CD1c-positive myeloid dendritic cell (primary cell): ENCODE data around the gene GPR22.

ENCODE experiments used
- DNase-seq: peaks from one replicate; pipeline ENCODE4 v3.0.0-alpha.2; 2016; ENCODE audit errors: extremely low spot score

GPR22 gene, protein sequence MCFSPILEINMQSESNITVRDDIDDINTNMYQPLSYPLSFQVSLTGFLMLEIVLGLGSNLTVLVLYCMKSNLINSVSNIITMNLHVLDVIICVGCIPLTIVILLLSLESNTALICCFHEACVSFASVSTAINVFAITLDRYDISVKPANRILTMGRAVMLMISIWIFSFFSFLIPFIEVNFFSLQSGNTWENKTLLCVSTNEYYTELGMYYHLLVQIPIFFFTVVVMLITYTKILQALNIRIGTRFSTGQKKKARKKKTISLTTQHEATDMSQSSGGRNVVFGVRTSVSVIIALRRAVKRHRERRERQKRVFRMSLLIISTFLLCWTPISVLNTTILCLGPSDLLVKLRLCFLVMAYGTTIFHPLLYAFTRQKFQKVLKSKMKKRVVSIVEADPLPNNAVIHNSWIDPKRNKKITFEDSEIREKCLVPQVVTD

GRCh38 chr7:107469929-107470328, at the start of gene GPR22:
Gene GPR22, plus strand, starts transcription at chr7:107470057. Its CDS starts 4,004 bp downstream, at chr7:107474061.
- DNase-seq: no peak

DNA sequence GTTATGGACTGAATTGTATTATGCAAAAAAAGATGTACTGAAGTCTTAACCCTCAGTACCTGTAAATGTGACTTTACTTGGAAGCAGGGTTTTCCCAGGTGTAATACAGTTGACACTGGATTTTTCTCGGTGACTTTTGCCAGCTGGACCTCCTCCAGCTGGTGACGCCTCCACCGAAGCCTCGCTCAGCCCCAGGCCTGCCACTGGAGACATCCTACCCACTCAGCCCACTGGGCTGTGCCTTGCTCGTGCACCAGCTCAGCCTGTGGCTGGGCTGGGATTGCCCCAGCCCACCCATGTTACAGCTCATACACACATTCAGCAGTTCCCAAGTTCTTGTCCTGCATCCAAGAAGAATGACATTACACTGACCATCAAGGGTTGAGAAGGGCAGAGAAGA, 42.4 kb upstream of the GPR22 start:
- no peak for DNase-seq

GRCh38 chr7:107428642-107429041, 41.2 kb upstream of the GPR22 start:
- DNase-seq: no peak

DNA sequence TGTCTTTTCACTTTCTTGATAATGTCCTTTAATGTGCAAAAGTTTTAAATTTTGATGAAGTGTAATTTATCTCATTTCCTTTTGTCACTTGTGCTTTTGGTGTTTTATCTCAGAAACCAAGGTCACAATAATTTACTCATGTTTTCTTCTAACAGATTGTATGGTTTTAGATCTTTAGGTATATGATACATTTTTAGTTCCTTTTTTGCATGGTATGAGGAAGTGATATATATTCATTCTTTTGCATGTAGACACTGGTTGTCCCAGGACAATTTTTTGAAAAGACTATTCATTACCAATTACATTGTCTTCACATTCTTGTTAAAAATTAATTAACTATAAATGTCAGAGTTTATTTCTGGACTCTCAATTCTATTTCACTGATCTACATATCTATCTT, 39.8 kb upstream of the GPR22 start:
- no peak for DNase-seq

DNA sequence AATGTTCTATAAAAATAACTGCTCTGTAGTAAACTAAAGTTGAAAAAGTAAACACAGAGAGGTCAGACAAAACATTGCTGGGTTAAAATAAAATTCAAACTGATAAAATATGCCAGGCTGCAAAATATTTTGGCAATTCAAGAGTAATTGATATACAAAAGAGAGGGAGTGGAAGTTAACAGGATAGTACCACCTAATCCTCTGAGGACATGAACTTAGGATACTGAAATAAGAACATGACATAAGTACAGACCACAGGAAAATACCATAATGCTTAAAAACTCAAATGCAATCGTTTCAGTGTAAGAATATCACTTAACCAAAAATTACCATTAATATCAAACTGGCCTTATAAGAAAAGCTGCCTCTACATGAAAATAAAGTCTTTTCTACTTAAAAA, 37.6 kb upstream of the GPR22 start:
- DNase-seq: no peak

DNA sequence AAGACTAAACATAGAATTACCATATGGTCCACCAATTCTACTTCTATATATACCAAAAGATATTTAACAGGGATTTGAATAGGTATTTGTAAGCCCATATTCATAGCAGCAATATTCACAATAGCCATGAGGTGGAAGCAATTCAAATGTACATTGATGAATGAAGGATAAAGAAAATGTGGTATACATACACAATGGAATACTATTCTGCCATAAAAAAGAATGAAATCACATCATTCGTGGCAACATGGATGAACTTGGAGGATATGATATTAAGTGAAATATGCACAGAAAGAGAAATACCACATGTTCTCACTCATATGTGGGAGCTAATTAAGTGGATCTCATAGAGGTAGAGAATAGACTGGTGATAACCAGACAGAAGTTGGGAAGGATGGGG, 34.1 kb upstream of the GPR22 start:
- DNase-seq: no peak

- no peak for DNase-seq
Observed at GRCh38 chr7:107439025-107439424, 30.8 kb upstream of the GPR22 start.

DNA sequence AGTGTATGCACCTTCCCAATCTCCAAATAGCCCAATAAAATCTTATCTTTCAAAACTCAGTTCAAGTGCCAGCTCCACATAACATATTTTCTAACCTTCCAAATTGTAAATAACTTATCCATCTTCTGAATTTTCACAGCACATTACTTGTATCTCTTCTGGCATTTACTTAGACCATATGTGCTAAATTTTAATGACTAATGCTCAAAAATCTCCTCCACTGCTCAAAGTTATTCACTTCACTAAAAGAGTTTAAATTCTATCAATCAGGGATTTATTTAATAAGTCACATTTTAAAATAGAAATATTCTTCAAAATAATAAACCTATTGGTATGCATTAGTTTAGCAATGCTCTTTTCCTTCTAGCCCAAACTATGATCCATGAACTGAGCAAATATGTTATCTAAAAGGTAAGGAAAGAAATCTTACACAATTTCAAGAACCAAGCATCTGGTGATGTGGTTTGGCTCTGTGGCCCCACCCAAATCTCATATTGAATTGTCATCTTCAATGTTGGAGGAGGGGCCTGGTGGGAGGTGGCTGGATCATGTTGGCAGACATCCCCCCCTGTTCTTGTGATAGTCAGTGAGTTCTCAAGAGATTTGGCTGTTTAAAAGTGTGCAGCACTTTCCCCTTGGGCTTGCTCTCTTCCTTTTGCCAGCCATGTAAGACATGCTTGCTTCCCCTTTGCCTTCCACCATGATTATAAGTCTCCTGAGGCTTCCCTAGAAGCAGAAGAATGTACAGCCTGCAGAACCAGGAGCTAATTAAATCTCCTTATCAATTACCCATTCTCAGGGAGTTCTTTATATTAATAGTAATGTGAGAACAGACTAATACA, 28.1 kb upstream of the GPR22 start:
- no peak for DNase-seq

DNA sequence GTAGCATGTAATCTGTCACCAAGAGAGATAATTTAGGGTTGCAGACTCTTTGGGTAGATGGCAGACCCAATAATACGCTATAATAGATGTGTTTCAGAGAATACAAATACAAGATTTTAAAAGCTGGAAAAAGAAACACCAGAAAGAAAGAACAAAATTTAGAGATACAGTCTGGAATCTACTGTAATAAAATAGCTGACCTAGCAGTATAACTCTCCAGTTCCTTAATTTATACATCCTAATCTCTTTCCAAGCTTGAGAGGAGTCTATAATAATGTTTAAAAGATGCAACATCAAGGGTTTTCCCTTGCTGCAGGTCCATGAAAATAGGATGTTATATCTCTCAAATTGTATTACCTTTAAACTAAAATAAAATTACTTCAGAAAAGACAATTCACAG, 27.2 kb upstream of the GPR22 start:
- DNase-seq: no peak

GRCh38 chr7:107446531-107446930, 23.3 kb upstream of the GPR22 start:
- DNase-seq: no peak

- no peak for DNase-seq
Observed at GRCh38 chr7:107446988-107447387, 22.9 kb upstream of the GPR22 start.

- DNase-seq: no peak
Observed at GRCh38 chr7:107450970-107451369, 18.9 kb upstream of the GPR22 start.

GRCh38 chr7:107453388-107453787, 16.5 kb upstream of the GPR22 start:
- DNase-seq: no peak

- DNase-seq: no peak
Observed at GRCh38 chr7:107461938-107462533, 7.8 kb upstream of the GPR22 start.

DNA sequence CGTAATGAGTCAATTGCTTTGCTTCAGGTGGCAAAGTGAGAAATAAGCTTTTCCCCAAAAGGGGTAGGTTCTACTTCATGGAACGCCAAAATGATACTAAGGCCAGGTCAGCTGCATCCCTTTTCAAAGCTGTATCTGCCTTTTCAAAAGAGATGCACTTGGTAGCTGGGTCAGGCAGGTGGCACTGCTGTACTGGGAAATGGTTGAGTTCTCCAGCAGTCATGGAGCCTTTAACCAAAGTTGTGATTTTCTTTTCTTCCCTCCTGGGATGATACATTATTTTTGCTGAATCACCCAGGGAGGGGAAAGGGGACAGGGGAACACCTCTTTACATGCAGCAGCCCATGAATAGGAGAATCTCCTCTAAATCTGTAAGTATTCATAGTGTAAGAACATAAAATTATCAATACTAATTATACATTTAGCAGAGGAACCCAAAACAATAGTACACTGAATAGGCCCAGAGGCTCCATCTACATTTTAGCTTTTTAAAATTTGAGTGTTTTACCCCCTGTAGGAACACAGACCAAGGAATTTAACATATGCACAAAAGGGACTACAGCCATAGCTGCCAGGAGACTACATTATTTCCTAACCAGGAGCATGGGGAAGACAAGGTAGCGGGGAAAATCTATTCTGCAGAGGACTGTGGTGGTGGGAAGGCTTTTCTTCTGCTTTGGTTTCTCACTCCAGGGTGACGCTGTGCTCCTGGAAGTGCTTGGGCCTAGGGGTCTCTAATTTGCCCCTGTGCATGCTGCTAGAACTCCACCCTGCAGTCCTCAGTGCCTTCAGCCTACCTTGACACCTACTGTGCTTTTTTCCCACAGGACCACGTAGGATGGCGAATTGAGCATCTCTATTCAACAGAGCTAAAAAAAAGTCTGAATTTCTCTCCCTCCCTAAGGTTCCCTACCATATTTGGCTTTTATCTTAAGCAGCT, 6.4 kb upstream of the GPR22 start:
- DNase-seq: peak; percentile 39

- no peak for DNase-seq
Observed at GRCh38 chr7:107464666-107465226, 5.1 kb upstream of the GPR22 start.

DNA sequence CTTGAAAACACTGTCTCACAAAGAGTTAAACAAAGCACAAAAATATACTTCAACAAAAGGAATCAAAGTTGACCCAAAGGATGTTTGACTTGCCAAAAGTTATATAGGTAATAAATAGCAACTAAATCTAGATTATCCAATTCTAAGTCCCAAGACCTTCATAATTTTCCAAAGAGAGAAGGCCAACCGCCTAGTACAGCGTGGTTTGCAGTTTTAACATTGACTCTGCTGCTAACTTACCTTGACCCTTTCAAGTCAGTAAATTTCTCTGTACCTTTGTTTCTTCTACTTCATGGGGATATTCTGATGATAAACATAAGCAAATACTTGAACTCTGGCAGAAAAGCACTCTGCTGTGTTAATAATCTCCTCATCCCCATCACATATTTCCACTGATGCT, 1.9 kb upstream of the GPR22 start:
- no peak for DNase-seq

DNA sequence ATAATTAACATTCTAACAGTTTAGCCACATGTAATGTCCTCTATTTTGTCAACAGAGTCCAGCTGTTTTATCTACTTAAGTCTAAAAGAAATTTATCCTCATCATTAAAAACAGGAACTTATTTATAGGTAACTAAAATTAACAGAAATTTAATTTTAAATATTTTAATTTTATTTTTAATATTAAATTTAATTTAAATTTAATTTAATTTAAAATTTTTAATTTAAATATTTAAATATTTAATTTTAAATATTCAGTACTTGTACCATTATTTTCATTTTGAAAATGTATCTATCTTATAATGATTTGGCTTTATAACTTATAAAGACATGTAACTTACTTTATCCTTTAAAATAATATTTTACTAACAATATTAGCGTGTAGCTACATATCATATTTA, 1.0 kb upstream of the GPR22 start:
- no peak for DNase-seq

DNA sequence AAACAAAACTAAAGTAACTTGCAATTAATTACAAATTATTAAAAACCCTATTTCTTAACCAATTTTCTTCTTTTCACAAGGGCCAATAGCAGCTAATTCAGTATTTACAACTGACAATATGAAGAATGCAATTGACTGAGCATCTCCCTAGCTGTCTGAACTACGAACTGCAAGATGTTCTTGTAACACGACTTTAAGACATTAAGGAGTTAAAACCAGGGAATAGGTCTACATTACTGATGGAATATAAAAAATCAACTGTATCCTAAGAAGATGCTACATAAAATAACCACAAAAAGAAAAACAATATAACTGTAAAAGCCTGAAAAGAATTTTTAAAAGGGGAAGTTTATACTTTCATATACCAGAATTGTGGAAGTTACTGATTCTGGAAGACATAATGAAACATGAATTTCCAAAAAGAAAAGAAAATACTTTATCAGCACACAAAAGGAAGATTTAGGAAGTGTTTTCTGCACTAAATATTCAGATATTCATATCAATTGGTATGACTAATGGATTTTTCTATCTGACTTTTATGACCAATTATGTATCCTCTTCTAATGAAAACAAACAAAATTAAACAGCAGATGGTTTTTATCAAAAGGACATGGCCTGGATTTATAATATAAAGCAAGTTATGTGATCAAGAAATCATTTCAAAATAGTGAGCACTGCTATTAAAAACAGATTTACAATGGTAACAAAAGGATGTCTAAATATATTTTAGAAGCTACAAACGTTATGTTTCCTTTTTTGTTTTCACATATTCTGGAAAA, 1.6 kb downstream of the GPR22 start:
- peak; percentile 12 for DNase-seq

- DNase-seq: no peak
Observed at GRCh38 chr7:107472116-107472515, 2.3 kb downstream of the GPR22 start.
